HepG2 (cell line): Measurements from ENCODE around the gene CLNS1A. TPM values are rescaled to one million over a fixed set of nuclear protein-coding genes. Genes with fewer than 3 reads are reported as not detected.

Experiments
- CEBPB ChIP-seq: IDR thresholded peaks from 2 replicates; pipeline ENCODE4 v1.6.1; 2011; ENCODE audit warnings: low read depth, low read length, improper control_type of control experiment, borderline replicate concordance
- DPF2 ChIP-seq: sonication (generic); formaldehyde crosslinking; IDR thresholded peaks from 2 replicates; pipeline ENCODE4 v1.4.0; 2020; ENCODE audit warnings: mild to moderate bottlenecking, low read depth, missing genetic modification reagents, borderline replicate concordance
- FOXK1 ChIP-seq: sonication (generic); formaldehyde crosslinking; IDR thresholded peaks from 2 replicates; pipeline ENCODE4 v1.4.0; 2020; ENCODE audit warnings: low read depth, missing genetic modification reagents, borderline replicate concordance
- GATAD2A ChIP-seq: IDR thresholded peaks from 2 replicates; pipeline ENCODE4 v1.6.1; 2016
- HDAC1 ChIP-seq: sonication (generic); formaldehyde crosslinking; IDR thresholded peaks from 2 replicates; pipeline ENCODE4 v1.5.1; 2020; ENCODE audit warnings: mild to moderate bottlenecking, missing genetic modification reagents
- HNF4G ChIP-seq, 2 experiments: sonication (generic) in 1 of 2; formaldehyde crosslinking in 1 of 2; IDR thresholded peaks; 2 replicates each; pipeline versions ENCODE4 v1.4.0 to v1.6.1; 2011 to 2020; ENCODE audit warnings: borderline replicate concordance in 2 of 2, low read depth in 2 of 2, mild to moderate bottlenecking in 2 of 2, low read length in 1 of 2, missing genetic modification reagents in 1 of 2, moderate library complexity in 1 of 2
- KAT8 ChIP-seq: IDR thresholded peaks from 2 replicates; pipeline ENCODE4 v1.6.1; 2016; ENCODE audit warnings: missing genetic modification reagents, missing compliant biosample characterization
- RARA ChIP-seq: IDR thresholded peaks from 2 replicates; pipeline ENCODE4 v1.6.1; 2016; ENCODE audit warnings: missing genetic modification reagents, missing compliant biosample characterization
- TEAD3 ChIP-seq: optimal IDR thresholded peaks from 2 replicates; pipeline ENCODE3; 2016; ENCODE audit warnings: borderline replicate concordance
- ZZZ3 ChIP-seq: sonication (generic); formaldehyde crosslinking; IDR thresholded peaks from 2 replicates; pipeline ENCODE4 v1.4.0; 2020; ENCODE audit warnings: missing genetic modification reagents, mild to moderate bottlenecking, borderline replicate concordance
- polyA plus RNA-seq, 8 experiments: library from polyadenylated mRNA; depleted of rRNA in 3 of 8; stranded (reverse) in 7 of 8; unstranded in 1 of 8; fragments of >200 nt; fragmentation: Illumina TruSeq in 4 of 8; extraction: Trizol in 4 of 8; gene quantifications; 2 replicates each; pipeline versions ENCODE4 v1.2.1 to v1.2.3, GENCODE V29; 2011 to 2016; ENCODE audit warnings: low read depth in 4 of 8, missing spikeins in 1 of 8, mixed read lengths in 1 of 8; ENCODE audit not compliant: insufficient read depth in 1 of 8
- total RNA-seq, 5 experiments: library from RNA; depleted of rRNA; stranded (reverse); fragments of >200 nt; fragmentation: Illumina TruSeq; extraction: Trizol; gene quantifications; 2 replicates each; pipeline ENCODE4 v1.2.3, GENCODE V29; 2016; ENCODE audit warnings: low read depth in 1 of 5
- TF ChIP-seq, protein P1 (sequence below): IDR thresholded peaks from 2 replicates; pipeline ENCODE4 v1.6.1; 2012; ENCODE audit warnings: low read depth, low read length, improper control_type of control experiment
- TF ChIP-seq, protein P2 (sequence below), 2 experiments: sonication (generic) in 1 of 2; formaldehyde crosslinking in 1 of 2; IDR thresholded peaks; 2 replicates each; pipeline versions ENCODE4 v1.4.0 to v1.6.1; 2018 to 2020; ENCODE audit warnings: missing genetic modification reagents in 2 of 2, borderline replicate concordance in 1 of 2, low read depth in 1 of 2, mild to moderate bottlenecking in 1 of 2, missing biosample characterization in 1 of 2

The CLNS1A gene
- total and polyA plus RNA-seq, 2 of the 13 experiments (the other 11 are each of a cell fraction or from before 2014, with no cell fraction given), result 158 to 219 TPM

DNA sequence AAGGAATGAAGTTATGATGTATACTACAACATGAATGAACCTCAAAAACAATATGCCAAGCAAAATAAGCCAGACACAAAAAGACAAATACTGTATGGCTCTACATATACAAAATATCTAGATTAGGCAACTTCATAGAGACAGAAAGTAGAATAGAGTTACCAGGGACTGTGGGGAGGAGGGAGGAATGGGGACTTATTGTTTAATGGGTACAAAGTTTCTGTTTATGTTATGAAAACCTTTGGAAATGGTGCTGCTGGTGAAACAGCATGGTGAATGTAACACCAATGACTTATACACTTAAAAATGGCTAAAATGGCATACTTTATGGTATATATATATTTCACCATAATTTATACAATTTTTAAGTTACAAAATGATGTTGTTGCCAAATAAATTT is 43.7 kb downstream of the CLNS1A start (continued):
- peak; percentile 74 for TF ChIP-seq GATAD2A
- peak; percentile 32; the same call in 1 of the 2 replicates for TF ChIP-seq DPF2 (CRISPR knock-in tag)
- TF ChIP-seq RARA (CRISPR knock-in tag), result peak; percentile 31; the same call in 1 of the 2 replicates
- no peak for TF ChIP-seq HDAC1 (CRISPR knock-in tag)
- TF ChIP-seq, protein P1, sequence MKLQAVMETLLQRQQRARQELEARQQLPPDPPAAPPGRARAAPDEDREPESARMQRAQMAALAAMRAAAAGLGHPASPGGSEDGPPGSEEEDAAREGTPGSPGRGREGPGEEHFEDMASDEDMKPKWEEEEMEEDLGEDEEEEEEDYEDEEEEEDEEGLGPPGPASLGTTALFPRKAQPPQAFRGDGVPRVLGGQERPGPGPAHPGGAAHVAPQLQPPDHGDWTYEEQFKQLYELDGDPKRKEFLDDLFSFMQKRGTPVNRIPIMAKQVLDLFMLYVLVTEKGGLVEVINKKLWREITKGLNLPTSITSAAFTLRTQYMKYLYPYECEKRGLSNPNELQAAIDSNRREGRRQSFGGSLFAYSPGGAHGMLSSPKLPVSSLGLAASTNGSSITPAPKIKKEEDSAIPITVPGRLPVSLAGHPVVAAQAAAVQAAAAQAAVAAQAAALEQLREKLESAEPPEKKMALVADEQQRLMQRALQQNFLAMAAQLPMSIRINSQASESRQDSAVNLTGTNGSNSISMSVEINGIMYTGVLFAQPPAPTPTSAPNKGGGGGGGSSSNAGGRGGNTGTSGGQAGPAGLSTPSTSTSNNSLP, result peak; percentile 36; the same call in 1 of the 2 replicates
- peak; percentile 31; the same call in 1 of the 2 replicates for TF ChIP-seq FOXK1 (CRISPR knock-in tag)
- peak; percentile 57; the same call in 1 of the 2 replicates for TF ChIP-seq HNF4G (IDR thresholded peaks at IDR 0.05; ENCODE audit: borderline replicate concordance, low read depth, low read length)
- TF ChIP-seq HNF4G (CRISPR knock-in tag; IDR thresholded peaks at IDR 0.05; ENCODE audit: borderline replicate concordance, low read depth), result no peak
- TF ChIP-seq CEBPB, result peak; percentile 56
- peak; percentile 21 for TF ChIP-seq TEAD3 (CRISPR knock-in tag)
- TF ChIP-seq, protein P2, sequence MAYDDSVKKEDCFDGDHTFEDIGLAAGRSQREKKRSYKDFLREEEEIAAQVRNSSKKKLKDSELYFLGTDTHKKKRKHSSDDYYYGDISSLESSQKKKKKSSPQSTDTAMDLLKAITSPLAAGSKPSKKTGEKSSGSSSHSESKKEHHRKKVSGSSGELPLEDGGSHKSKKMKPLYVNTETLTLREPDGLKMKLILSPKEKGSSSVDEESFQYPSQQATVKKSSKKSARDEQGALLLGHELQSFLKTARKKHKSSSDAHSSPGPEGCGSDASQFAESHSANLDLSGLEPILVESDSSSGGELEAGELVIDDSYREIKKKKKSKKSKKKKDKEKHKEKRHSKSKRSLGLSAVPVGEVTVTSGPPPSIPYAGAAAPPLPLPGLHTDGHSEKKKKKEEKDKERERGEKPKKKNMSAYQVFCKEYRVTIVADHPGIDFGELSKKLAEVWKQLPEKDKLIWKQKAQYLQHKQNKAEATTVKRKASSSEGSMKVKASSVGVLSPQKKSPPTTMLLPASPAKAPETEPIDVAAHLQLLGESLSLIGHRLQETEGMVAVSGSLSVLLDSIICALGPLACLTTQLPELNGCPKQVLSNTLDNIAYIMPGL (CRISPR knock-in tag; IDR thresholded peaks at IDR 0.05; ENCODE audit: borderline replicate concordance in 1 of 2, low read depth in 1 of 2), result peak in 1 of 2 experiments; percentile 18; a peak in 1 of 4 replicates
- no peak for TF ChIP-seq ZZZ3 (CRISPR knock-in tag)
- no peak for TF ChIP-seq KAT8 (CRISPR knock-in tag)
